GM18873 (cell line): ENCODE results near the gene COG5.

Experiments
- ATAC-seq: cut with Tn5 transposase; IDR thresholded peaks from one replicate; pipeline ENCODE4 v1.9.1; 2021; ENCODE audit warnings: mild to moderate bottlenecking, moderate library complexity, moderate number of reproducible peaks; ENCODE audit not compliant: unreplicated experiment, low FRiP score

Gene COG5

DNA sequence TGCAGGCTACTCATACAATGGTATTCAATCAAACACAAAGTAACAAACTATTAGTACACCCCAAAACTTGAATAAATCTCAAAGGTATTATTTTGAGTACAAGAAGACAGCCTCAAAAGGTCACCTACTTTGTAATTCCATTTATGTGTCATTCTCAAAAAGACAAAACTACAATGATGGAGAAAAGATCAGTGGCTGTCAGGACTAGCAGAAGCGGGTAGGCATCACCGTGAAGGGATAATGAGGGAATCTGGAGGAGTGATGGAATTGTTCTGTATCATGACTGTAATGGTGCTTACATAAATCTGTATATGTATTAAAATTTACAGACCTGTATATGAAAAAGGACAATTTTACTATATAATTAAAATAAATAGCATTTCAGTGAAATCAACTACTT, 37.0 kb downstream of the COG5 start:
- ATAC-seq: no peak

DNA sequence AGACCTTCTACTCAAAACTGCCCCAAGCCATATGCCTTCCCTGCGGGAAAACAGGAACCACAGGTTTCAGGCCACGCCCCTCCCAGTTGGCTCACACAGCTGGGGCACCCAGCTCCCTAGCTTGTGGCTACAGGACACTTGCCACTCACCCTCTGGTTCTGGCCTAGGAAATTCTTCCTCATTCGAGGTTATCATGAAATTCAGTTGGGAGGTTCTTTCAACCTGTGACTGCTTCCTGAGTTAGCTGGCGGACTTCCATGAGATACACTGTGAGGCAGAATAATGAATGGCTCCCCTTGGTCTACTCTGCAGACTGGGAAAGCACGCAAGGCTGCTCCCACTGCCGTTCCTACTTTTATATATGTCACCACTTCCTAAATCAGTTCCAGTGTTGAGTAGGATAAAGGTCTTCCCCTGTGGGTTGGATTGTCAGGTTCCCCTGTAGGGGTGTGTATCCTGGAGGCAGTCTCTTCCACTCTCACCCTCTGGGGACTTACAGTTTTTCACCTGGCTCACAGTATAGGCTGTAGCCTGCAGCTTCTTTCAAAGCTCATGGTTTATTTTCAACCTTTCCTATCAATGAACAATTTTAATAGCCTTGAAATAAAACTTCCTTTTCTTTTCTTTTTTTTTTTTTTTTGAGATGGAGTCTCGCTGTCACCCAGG, 56.9 kb downstream of the COG5 start:
- ATAC-seq: no peak

DNA sequence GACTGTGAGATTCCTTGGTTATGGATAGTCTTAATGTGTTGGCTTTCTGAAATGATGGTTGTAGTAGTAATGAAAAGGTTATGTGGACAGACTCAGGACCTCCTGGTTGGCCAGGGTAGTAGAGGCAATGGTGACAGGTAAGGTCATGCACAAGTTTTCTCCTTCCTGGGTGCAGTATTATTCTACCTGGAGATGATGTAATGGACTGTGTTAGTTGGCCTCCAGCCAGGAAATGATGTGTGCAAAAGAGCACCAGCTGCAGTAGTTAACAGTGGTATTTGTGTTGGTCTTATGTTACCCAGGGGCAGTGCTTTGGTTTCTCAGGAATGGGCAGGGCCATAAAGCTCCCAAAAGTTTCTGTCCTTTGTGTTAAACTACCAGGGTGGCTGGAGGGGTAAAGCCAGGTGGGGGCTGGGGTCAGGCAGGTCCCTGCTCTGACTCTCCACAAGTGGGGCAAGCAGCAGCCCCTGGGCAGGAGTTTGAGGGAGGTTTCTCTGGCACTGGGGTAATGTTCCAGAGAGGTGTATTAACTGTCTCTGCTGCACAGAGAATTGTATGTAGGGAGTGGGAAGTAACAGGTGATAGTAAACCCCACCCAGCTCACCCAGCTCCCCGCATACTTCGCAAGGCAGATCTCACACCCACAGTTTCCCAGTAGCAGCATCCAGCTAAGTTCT, 57.6 kb downstream of the COG5 start:
- ATAC-seq: no peak

DNA sequence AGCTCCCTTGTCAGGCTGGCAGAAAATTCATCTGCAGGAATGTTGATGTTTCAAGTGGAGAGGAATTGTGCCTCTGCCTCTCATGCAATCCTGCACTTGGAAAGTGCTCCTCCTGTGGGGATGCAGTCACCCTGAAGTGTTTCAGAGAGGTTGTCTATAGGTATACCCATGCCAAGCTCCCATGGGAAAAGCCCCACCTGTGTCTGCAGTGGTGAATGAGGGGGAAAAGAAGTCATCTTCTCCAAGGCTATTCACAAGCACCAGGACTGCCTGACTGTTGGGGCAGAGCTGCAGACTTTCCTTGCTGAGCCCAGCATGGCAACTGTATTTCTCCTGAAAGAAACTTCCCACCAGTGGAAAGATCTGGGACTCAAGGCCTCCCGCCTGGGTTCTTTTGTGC, 58.4 kb downstream of the COG5 start:
- no peak for ATAC-seq

DNA sequence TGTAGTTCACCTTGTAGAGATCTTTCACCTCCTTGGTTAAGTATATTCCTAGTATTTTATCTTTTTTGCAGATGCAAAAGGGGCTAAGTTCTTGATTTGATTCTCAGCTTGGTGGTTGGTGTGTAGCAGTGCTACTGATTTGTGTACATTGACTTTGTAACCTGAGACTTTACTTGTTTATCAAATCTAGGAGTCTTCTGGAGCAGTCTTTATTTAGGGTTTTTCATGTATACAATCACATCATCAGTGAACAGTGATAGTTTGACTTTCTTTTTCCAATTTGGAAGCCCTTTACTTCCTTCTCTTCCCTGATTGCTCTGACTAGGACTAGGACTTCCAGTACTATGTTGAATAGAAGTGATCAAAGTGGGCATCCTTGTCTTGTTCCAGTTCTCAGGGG, 60.0 kb downstream of the COG5 start:
- ATAC-seq: no peak

DNA sequence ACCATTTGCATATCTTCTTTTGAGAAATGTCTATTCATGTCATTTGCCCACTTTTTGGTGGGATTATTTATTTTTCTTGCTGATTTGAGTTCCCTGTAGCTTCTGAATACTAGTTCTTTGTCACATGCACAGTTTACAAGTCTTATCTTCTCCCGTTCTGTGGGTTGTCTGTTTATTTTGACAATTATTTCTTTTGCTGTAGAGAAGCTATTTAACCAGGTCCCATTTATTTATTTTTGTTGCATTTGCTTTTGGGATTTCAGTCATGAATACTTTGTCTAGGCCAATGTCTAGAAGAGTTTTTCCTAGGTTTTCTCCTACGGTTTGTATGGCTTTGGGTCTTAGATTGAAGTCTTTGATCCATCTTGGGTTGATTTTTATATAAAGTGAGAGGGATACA, 60.9 kb downstream of the COG5 start:
- no peak for ATAC-seq

DNA sequence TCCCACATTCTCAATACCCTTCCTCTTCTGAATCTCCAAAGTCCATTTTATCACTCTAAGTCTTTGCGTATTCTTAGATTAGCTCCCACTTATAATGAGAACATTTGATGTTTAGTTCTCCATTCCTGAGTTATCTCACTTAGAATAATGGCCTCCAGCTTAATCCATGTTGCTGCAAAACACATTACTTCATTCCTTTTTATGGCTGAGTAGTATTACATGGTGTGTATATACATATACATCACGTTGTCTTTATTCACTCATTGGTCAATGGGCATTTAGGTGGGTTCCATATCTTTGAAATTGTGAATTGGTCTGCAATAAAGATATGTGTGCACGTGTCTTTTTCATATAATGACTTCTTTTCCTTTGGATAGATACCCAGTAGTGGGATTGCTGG, 61.6 kb downstream of the COG5 start:
- no peak for ATAC-seq

DNA sequence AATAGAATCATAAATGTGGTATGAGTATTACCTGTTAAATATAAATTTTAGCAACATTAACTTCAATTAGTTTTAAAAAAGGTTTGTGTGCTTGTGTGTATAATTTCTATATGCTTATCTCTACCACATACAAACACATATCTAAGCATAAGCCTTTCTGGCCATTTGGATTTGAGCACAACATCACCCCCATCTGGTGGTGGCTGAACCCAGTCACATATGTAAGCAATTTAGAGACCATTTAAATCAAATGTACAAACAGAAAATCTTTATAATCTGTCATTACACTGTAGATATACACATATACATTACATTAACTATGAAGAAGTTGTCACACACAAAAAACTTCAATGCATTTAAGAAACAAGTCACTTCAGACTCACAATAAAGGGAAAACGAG, 62.1 kb downstream of the COG5 start:
- no peak for ATAC-seq

DNA sequence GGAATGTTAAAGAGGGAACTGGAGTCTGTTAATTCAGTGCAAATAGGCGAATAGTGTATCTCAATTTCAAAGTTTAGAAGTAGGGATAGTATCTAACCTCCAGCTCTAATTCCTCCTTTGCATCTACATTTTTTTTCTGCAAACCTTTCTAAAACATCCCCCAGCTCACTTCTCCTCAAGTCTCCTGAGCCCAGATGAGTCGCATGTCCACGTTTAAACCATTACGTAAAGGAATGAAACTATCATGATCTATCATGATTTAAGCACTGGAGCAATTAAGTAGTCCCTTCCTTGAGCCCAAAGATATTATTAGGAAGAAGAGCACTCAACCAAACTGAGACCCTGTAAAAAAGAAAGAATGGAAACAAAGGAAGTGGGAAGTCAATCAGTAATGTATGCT, 64.0 kb downstream of the COG5 start:
- ATAC-seq: no peak

DNA sequence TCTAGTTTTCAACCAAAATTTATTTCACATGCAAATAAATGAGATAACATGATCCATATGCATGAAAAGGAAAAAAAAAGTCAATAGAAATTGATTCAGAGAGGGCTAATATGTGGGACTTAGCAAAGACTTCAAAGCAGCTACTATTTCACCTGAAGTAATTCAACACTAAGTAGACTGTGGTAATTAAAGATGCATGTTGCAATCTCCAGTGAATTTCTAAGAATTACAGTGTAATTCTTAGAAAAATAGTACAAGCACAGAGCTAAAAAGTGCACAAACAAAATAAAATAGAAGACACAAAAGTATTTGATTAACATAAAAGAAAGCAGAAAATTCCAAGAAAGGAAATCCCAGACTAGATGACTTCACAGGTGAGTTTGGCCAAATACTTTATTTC, 68.2 kb downstream of the COG5 start:
- ATAC-seq: no peak

DNA sequence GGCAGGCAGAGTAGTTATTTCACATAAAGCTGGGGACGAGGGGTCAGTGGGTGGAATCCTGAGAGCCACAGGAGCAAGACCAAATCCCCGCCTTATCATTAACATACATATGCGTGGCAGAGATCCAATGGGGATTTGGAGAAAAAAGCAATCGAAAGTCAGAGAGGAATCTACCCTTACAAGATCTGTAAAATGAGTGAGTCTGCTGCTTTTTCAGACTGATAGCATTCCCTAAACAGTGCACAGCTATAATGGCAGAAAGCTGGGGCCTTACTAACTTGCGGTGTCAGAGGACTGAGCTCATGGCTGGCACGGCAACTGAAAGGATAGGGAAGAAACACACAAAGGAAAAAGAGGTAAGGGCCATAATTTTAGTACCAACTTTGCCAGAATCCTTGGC, 68.8 kb downstream of the COG5 start:
- no peak for ATAC-seq

DNA sequence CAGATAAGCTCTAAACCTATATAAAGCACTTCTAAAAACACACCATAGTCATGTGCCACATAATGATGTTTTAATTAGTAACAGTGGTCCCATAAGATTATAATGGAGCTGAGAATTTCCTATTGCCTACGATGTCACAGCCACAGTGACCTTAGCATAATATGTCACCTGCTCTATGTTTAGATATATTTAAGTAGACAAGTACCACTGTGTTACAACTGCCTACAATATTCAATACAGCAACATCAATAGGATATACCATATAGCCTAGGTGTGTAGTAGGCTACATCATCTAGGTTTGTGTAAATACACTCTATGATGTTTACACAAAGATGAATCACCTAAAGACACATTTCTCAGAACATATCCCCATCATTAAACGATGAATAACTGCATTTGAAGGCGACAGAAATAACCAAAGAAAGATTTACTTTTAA, 69.4 kb downstream of the COG5 start:
- no peak for ATAC-seq

DNA sequence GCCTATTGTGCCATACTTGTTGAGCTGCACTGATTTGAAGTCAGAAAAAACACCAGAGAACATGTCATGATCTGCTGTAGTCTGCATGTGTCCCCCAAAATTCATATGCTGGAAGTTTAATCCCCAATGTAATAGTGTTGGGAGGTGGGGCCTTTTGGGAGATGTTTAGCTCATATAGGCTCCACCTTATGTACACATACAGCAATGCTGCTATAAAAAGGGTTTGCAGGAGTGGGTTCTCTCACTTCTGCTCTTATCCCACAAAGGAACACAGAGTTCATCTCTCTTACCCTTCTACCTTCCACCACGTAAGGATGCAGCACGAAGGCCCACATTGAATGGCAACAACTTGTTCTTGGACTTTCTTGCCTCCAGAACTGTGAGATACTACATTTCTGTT, 70.8 kb downstream of the COG5 start:
- ATAC-seq: no peak

DNA sequence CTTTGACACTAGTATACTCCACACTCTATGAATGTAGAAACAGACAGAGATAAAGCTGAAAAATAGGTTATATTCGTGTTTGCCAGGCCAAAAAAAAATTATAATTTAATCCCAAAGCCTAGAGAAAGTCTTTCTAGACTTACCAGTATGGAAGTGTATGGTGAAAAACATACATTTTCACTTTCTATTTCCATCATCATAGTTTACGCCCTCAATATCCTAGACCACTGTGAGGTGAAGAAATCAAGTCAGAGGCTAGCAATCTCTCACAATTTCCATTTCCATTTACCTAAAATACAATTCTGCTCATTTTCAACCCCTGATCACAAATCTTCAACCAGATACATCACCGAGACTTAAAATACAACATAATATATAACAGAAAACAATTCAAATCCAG, 77.7 kb downstream of the COG5 start:
- ATAC-seq: no peak

DNA sequence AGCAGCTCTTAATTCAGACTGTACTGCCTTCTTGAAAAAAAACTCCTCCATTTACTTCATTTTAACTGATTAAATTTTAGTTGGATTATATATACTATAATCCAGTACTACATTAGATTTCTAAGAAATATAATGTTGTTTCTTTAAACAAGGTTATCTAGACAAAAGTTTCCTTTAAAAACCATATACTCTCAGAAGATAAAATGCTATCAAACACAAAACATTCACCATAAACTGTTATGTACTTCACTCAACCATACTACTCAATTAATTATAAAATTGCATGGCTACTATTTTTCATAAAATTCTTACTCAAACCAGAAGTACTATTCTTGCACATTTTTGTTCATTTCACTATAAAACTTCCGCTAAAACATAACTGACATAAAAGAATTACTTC, 81.1 kb downstream of the COG5 start:
- no peak for ATAC-seq

DNA sequence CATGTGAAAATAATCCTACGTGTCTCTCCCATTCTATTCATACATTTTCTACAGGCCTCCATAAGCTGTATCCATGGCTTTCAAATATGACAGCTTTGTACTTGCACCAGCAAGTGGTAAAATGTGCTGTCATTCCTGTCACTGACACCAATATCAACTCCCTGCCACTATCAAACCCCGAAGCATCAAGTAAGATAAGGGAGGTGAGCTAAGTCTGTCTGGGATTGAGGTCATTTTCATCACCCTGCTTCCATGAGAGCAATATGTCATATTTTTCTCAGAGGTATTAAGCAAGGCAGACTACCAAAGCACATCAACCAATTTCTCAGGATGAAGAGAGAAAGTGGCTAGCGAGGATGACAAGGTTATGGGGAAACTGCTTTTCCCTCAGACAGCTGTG, 82.8 kb downstream of the COG5 start:
- ATAC-seq: no peak

DNA sequence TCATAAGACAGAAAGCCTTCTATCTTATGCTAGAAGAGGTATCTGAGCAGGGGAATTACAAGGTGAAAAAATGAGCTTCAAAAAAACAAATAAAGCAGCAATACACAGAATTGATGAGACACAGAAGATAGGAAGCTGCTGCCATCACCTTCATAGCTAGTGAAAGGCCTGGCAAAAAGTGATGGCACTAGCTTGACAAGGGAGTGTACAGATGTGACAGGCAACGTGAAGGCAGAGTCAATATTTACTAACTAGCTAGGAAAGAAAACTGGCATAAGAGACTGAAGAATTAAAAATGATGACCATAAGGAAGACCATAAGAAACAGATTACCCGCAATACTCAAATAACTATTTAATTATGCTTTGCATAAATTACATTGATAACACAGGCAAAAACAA, 84.4 kb downstream of the COG5 start:
- no peak for ATAC-seq

DNA sequence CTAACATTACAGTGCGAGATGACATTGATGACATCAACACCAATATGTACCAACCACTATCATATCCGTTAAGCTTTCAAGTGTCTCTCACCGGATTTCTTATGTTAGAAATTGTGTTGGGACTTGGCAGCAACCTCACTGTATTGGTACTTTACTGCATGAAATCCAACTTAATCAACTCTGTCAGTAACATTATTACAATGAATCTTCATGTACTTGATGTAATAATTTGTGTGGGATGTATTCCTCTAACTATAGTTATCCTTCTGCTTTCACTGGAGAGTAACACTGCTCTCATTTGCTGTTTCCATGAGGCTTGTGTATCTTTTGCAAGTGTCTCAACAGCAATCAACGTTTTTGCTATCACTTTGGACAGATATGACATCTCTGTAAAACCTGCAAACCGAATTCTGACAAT, 89.6 kb downstream of the COG5 start:
- ATAC-seq: no peak

DNA sequence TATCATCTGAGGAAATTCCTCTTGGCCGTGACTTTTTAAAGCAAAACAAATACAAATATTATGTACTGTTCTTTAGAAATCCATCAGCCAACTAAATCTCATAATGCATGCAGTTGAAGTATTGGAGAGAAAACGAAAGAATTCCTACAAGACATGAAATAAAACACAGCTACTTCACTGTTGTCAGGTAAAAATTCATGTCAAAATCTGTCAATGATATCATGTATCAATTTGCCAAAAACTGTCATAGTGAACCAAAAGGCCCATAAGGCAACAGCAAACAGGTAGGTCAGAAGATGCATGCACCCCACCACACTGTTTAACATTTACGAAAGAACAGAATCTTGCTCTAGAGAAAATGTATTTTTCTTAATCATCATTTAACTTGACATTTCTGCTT, 91.6 kb downstream of the COG5 start:
- no peak for ATAC-seq

DNA sequence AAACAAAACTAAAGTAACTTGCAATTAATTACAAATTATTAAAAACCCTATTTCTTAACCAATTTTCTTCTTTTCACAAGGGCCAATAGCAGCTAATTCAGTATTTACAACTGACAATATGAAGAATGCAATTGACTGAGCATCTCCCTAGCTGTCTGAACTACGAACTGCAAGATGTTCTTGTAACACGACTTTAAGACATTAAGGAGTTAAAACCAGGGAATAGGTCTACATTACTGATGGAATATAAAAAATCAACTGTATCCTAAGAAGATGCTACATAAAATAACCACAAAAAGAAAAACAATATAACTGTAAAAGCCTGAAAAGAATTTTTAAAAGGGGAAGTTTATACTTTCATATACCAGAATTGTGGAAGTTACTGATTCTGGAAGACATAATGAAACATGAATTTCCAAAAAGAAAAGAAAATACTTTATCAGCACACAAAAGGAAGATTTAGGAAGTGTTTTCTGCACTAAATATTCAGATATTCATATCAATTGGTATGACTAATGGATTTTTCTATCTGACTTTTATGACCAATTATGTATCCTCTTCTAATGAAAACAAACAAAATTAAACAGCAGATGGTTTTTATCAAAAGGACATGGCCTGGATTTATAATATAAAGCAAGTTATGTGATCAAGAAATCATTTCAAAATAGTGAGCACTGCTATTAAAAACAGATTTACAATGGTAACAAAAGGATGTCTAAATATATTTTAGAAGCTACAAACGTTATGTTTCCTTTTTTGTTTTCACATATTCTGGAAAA, 92.2 kb downstream of the COG5 start:
- no peak for ATAC-seq

DNA sequence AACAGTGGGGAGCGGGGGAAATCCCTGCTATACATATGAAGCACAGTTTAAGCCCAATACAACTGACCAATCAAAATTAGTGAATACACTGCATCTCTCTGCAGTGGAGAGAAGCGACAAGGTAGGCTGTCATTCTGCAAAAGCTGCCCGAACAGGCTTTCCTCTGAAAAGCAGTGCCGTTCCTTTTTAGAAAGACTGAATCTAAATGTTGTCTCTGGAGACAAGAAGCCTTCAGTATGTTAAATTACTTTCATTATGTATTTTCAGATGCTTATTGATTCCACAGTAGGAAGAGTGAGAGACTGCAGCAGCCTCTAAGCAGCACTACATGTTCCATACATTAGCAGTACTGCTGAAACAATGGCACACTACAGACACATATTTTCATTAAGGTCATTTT, 93.8 kb downstream of the COG5 start, which contains the start of gene GPR22:
Gene GPR22, plus strand, starts transcription at position 129 of the 400 bp plus-strand sequence. CDS start 4,004 bp downstream, outside the sequence.
- no peak for ATAC-seq

DNA sequence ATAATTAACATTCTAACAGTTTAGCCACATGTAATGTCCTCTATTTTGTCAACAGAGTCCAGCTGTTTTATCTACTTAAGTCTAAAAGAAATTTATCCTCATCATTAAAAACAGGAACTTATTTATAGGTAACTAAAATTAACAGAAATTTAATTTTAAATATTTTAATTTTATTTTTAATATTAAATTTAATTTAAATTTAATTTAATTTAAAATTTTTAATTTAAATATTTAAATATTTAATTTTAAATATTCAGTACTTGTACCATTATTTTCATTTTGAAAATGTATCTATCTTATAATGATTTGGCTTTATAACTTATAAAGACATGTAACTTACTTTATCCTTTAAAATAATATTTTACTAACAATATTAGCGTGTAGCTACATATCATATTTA, 94.9 kb downstream of the COG5 start:
- no peak for ATAC-seq
